ENCODE measurements around the gene SORCS3.

The SORCS3 gene

GRCh38 chr10:105187243-105187642, 546.2 kb downstream of the SORCS3 start:
- H3K9ac ChIP-seq (ENCODE audit: low read depth, low read length, poor library complexity, severe bottlenecking), result no peak overlapping the region
- TF ChIP-seq EZH2phosphoT487 (IDR thresholded peaks at IDR 0.05; ENCODE audit: borderline replicate concordance), result no peak
- no peak for TF ChIP-seq CTCF (conservative IDR thresholded peaks at IDR 0.05; ENCODE audit: low read length)

GRCh38 chr10:105188737-105189462, 547.8 kb downstream of the SORCS3 start:
- no peak overlapping the region for H3K4me3 ChIP-seq (ENCODE audit: low read length, poor library complexity, severe bottlenecking)
- H3F3A ChIP-seq (ENCODE audit: low read depth), result no peaks in the 10 kb centered on the region
- H3K4me2 ChIP-seq (ENCODE audit: low read depth, low read length, poor library complexity, severe bottlenecking), result no peak overlapping the region
- H4K20me1 ChIP-seq (ENCODE audit: insufficient read depth, low read length, poor library complexity, severe bottlenecking), result no peaks in the 10 kb centered on the region
- no peaks in the 10 kb centered on the region for H3K27me3 ChIP-seq (ENCODE audit: insufficient read depth, low read length, poor library complexity, severe bottlenecking)
- H3K9ac ChIP-seq (ENCODE audit: low read depth, low read length, poor library complexity, severe bottlenecking), result no peak overlapping the region
- no peaks in the 10 kb centered on the region for H3K9me2 ChIP-seq (replicated peaks; ENCODE audit: low read depth, low read length)
- H2AFZ ChIP-seq (ENCODE audit: low read length), result no peak overlapping the region
- TF ChIP-seq EZH2phosphoT487 (IDR thresholded peaks at IDR 0.05; ENCODE audit: borderline replicate concordance) (no peak), CTCF (conservative IDR thresholded peaks at IDR 0.05; ENCODE audit: low read length) (no peak)
- no peaks in the 10 kb centered on the region for H3K79me2 ChIP-seq (ENCODE audit: insufficient read depth, low read length)
- no peaks in the 10 kb centered on the region for H3K9me3 ChIP-seq (ENCODE audit: insufficient read depth, low read depth, low read length)
- no peaks in the 10 kb centered on the region for H3K36me3 ChIP-seq (ENCODE audit: insufficient read depth, low read length)
- no peaks in the 10 kb centered on the region for H3K4me1 ChIP-seq (ENCODE audit: insufficient read depth, low read length, poor library complexity, severe bottlenecking)

More at GRCh38 chr10:105187243-105187642, 546.2 kb downstream of the SORCS3 start:
- H3K27me3 ChIP-seq (ENCODE audit: insufficient read depth, low read length, poor library complexity, severe bottlenecking), result no peaks in the 10 kb centered on the region
- no peaks in the 10 kb centered on the region for H3K4me1 ChIP-seq (ENCODE audit: insufficient read depth, low read length, poor library complexity, severe bottlenecking)
- no peak overlapping the region for H3K4me3 ChIP-seq (ENCODE audit: low read length, poor library complexity, severe bottlenecking)
- no peaks in the 10 kb centered on the region for H3F3A ChIP-seq (ENCODE audit: low read depth)
- H3K9me2 ChIP-seq (replicated peaks; ENCODE audit: low read depth, low read length), result no peaks in the 10 kb centered on the region
- H3K4me2 ChIP-seq (ENCODE audit: low read depth, low read length, poor library complexity, severe bottlenecking), result no peak overlapping the region
- H3K9me3 ChIP-seq (ENCODE audit: insufficient read depth, low read depth, low read length), result no peaks in the 10 kb centered on the region
- no peaks in the 10 kb centered on the region for H3K79me2 ChIP-seq (ENCODE audit: insufficient read depth, low read length)
- no peaks in the 10 kb centered on the region for H4K20me1 ChIP-seq (ENCODE audit: insufficient read depth, low read length, poor library complexity, severe bottlenecking)
- H2AFZ ChIP-seq (ENCODE audit: low read length), result no peak overlapping the region
- no peaks in the 10 kb centered on the region for H3K36me3 ChIP-seq (ENCODE audit: insufficient read depth, low read length)

DNA sequence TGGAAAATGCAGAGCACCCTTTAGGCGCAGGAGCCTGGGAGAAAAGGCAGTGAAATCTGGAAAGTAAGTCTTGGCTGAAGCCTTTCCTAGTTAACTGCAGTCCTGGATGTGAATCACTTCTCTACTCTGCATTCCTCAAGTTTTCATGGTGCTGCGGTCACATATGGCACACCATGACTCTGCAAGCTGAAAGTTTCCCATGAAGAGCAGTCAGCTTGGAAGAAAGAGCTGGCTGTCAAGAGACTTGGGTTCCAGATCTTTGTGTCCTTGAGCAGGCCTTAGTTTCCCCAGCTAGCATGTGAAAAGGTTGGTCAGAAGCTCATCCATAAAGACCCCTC, 548.3 kb downstream of the SORCS3 start:
- H4K20me1 ChIP-seq (ENCODE audit: insufficient read depth, low read length, poor library complexity, severe bottlenecking), result no peaks in the 10 kb centered on the region
- H3F3A ChIP-seq (ENCODE audit: low read depth), result no peaks in the 10 kb centered on the region
- H3K9me3 ChIP-seq (ENCODE audit: insufficient read depth, low read depth, low read length), result no peaks in the 10 kb centered on the region
- no peaks in the 10 kb centered on the region for H3K79me2 ChIP-seq (ENCODE audit: insufficient read depth, low read length)
- no peaks in the 10 kb centered on the region for H3K4me1 ChIP-seq (ENCODE audit: insufficient read depth, low read length, poor library complexity, severe bottlenecking)
- no peak overlapping the region for H3K4me2 ChIP-seq (ENCODE audit: low read depth, low read length, poor library complexity, severe bottlenecking)
- H3K36me3 ChIP-seq (ENCODE audit: insufficient read depth, low read length), result no peaks in the 10 kb centered on the region
- H3K9ac ChIP-seq (ENCODE audit: low read depth, low read length, poor library complexity, severe bottlenecking), result no peak overlapping the region
- no peak overlapping the region for H2AFZ ChIP-seq (ENCODE audit: low read length)
- H3K27me3 ChIP-seq (ENCODE audit: insufficient read depth, low read length, poor library complexity, severe bottlenecking), result no peaks in the 10 kb centered on the region
- no peak overlapping the region for H3K4me3 ChIP-seq (ENCODE audit: low read length, poor library complexity, severe bottlenecking)
- TF ChIP-seq EZH2phosphoT487 (IDR thresholded peaks at IDR 0.05; ENCODE audit: borderline replicate concordance), result no peak
- TF ChIP-seq CTCF (conservative IDR thresholded peaks at IDR 0.05; ENCODE audit: low read length), result no peak
- no peaks in the 10 kb centered on the region for H3K9me2 ChIP-seq (replicated peaks; ENCODE audit: low read depth, low read length)

All from Loucy (cell line).